ENCODE data around the gene STK32A.

Gene STK32A

DNA sequence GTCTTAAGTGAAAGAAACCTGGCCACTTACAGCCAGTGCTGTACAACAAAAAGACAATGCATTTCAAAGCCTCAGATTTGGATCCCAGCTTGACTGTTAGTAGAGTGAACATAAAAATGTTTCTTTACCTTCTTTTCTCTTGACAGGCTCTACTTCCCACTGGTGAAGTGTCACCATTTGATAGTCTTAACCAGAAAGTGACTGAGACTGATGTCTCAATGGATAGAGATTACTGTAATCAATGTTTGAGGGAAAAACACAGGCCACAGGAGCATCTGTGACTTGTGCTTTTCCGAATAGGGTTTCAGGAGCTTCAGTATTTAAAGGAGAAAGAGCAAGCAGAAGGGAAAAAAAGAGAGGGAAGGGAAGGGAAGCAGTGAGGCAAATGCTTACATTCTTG lies 41.7 kb upstream of the STK32A start:
- no peak for DNase-seq (ENCODE audit: low read depth)
- TF ChIP-seq, protein P1, sequence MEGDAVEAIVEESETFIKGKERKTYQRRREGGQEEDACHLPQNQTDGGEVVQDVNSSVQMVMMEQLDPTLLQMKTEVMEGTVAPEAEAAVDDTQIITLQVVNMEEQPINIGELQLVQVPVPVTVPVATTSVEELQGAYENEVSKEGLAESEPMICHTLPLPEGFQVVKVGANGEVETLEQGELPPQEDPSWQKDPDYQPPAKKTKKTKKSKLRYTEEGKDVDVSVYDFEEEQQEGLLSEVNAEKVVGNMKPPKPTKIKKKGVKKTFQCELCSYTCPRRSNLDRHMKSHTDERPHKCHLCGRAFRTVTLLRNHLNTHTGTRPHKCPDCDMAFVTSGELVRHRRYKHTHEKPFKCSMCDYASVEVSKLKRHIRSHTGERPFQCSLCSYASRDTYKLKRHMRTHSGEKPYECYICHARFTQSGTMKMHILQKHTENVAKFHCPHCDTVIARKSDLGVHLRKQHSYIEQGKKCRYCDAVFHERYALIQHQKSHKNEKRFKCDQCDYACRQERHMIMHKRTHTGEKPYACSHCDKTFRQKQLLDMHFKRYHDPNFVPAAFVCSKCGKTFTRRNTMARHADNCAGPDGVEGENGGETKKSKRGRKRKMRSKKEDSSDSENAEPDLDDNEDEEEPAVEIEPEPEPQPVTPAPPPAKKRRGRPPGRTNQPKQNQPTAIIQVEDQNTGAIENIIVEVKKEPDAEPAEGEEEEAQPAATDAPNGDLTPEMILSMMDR (IDR thresholded peaks at IDR 0.05; ENCODE audit: low read depth, low read length) = no peak
- TF ChIP-seq MYC (IDR thresholded peaks at IDR 0.05; ENCODE audit: low read depth, low read length) (no peak), POLR2A (IDR thresholded peaks at IDR 0.05; ENCODE audit: extremely low read depth, insufficient read length) (no peak)
- TF ChIP-seq, protein P2, sequence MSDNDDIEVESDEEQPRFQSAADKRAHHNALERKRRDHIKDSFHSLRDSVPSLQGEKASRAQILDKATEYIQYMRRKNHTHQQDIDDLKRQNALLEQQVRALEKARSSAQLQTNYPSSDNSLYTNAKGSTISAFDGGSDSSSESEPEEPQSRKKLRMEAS (IDR thresholded peaks at IDR 0.05; ENCODE audit: low read depth, low read length) = no peak
- no peak overlapping the region for H3K4me3 ChIP-seq (ENCODE audit: low read depth, low read length)

DNA sequence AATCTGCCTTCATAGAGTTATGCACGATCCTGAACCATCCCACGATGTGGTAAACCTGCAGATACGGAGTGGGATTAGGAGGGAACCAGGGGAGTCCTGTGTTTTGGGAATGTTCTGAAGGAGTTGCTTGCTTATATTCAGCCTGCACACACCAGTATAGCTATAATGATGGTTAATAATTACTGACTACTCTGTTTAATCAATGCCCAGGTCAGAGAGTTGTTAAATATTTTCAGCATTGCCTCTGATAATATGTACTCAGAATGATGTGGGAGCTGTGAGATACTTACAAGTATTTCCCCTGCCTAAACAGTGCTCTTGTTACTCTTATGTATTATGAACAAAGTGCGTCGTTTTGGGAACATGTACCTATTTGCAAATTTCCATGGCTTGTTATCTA lies 34.8 kb upstream of the STK32A start:
- TF ChIP-seq, protein P2 (IDR thresholded peaks at IDR 0.05; ENCODE audit: low read depth, low read length) = no peak
- TF ChIP-seq, protein P1 (IDR thresholded peaks at IDR 0.05; ENCODE audit: low read depth, low read length) = no peak
- TF ChIP-seq POLR2A (IDR thresholded peaks at IDR 0.05; ENCODE audit: extremely low read depth, insufficient read length) (no peak), MYC (IDR thresholded peaks at IDR 0.05; ENCODE audit: low read depth, low read length) (no peak)
- DNase-seq (ENCODE audit: low read depth) = no peak
- no peak overlapping the region for H3K4me3 ChIP-seq (ENCODE audit: low read depth, low read length)

DNA sequence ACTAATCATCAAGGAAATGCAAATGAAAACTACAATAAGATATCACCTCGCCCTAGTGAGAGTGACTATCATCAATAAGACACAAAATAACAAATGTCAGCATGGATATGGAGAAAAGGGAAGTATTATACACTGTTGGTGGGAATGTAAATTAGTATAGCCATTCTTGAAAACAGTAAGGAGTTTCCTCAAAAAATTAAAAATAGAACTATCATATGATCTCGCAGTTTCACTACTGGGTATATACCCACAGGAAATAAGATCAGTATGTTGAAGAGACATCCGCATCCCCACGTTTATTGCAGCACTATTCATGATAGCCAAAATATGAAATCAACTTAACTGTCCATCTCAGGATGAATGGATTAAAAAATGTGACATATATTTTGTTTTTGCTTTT lies 31.6 kb upstream of the STK32A start:
- DNase-seq (ENCODE audit: low read depth) = no peak
- TF ChIP-seq, protein P1 (IDR thresholded peaks at IDR 0.05; ENCODE audit: low read depth, low read length) = no peak
- TF ChIP-seq, protein P2 (IDR thresholded peaks at IDR 0.05; ENCODE audit: low read depth, low read length) = no peak
- TF ChIP-seq POLR2A (IDR thresholded peaks at IDR 0.05; ENCODE audit: extremely low read depth, insufficient read length) (no peak), MYC (IDR thresholded peaks at IDR 0.05; ENCODE audit: low read depth, low read length) (no peak)
- H3K4me3 ChIP-seq (ENCODE audit: low read depth, low read length) = no peak overlapping the region

DNA sequence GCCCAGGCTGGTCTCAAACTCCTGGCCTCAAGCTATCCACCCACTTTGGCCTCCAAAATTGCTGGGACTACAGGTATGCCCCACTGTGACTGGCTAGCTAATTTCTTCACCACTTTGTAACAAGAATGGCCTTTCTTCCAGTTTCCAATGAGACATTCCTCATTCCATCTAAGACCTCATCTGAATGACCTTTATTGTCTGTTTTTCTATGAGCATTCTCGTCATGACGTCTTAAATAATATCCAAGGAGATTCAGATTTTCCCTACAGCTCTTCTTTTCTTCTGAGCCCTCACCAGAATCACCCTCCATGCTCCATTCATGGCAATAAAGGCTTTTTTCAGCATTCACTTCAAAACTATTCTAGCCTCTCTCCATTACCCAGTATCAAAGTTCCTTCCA lies 30.2 kb upstream of the STK32A start:
- no peak for DNase-seq (ENCODE audit: low read depth)
- H3K4me3 ChIP-seq (ENCODE audit: low read depth, low read length) = no peak overlapping the region
- TF ChIP-seq POLR2A (IDR thresholded peaks at IDR 0.05; ENCODE audit: extremely low read depth, insufficient read length) (no peak), MYC (IDR thresholded peaks at IDR 0.05; ENCODE audit: low read depth, low read length) (no peak)
- TF ChIP-seq, protein P1 (IDR thresholded peaks at IDR 0.05; ENCODE audit: low read depth, low read length) = no peak
- TF ChIP-seq, protein P2 (IDR thresholded peaks at IDR 0.05; ENCODE audit: low read depth, low read length) = no peak

DNA sequence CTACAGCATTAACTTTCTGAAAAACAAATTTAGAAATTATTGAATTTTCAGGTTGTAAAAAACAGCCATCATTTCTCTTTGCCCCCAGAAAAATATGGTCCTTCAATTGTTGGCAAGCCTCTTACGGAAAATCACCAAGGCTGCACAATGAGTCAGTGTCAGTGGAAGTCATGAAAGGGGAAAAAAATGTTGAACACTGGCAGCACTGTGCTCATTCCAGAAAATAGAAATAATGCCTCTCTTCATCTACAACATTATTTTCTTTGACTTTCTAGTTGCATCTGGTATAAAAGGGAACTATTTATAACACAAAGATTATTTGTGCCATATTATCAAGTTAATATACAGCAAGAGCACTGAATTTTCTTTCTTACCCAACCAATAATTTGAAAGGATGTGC lies 26.7 kb upstream of the STK32A start:
- no peak overlapping the region for H3K4me3 ChIP-seq (ENCODE audit: low read depth, low read length)
- TF ChIP-seq POLR2A (IDR thresholded peaks at IDR 0.05; ENCODE audit: extremely low read depth, insufficient read length) (no peak), MYC (IDR thresholded peaks at IDR 0.05; ENCODE audit: low read depth, low read length) (no peak)
- TF ChIP-seq, protein P2 (IDR thresholded peaks at IDR 0.05; ENCODE audit: low read depth, low read length) = no peak
- TF ChIP-seq, protein P1 (IDR thresholded peaks at IDR 0.05; ENCODE audit: low read depth, low read length) = no peak
- DNase-seq (ENCODE audit: low read depth) = no peak

Measured in NB4 (cell line).